Testis (tissue), 3 donors: ENCODE results near the gene MISP3. TPM values are rescaled to one million over a fixed set of nuclear protein-coding genes. Genes with fewer than 3 reads are reported as not detected.
A peak's percentile ranks its signal among the peaks of the same experiment; 100 is the strongest.
"Not testable (repeated sequence)": the region's sequence is repeated elsewhere in the genome, so short reads cannot be mapped to it uniquely, and the experiment has no call there.

ENCODE experiments used
- DNase-seq: peaks from one replicate; pipeline ENCODE4 v3.0.0-alpha.2; 2019
- H3K27ac ChIP-seq, 2 donors: fragments of 200-600 bp; sonication (generic); one replicate each; pipeline ENCODE4 v1.5.1; 2019
- H3K27me3 ChIP-seq: fragments of 200-600 bp; sonication (generic); one replicate; pipeline ENCODE4 v1.5.1; 2019
- H3K36me3 ChIP-seq: fragments of 200-600 bp; sonication (generic); one replicate; pipeline ENCODE4 v1.5.1; 2017; ENCODE audit warnings: low read depth; ENCODE audit errors: missing control alignments
- H3K4me1 ChIP-seq: fragments of 200-600 bp; sonication (generic); one replicate; pipeline ENCODE4 v1.5.1; 2019
- H3K4me3 ChIP-seq, 2 donors: fragments of 200-600 bp; sonication (generic); one replicate each; pipeline ENCODE4 v1.5.1; 2017 to 2019
- H3K9me3 ChIP-seq: fragments of 200-600 bp; sonication (generic); one replicate; pipeline ENCODE4 v1.5.1; 2017
- CTCF ChIP-seq, 3 experiments: fragments of 450-650 bp in 2 of 3; fragments of 200-600 bp in 1 of 3; sonication (generic) in 1 of 3; IDR thresholded peaks; one replicate each; pipeline ENCODE4 v1.5.1; 2016 to 2019; ENCODE audit warnings: antibody characterized with exemption in 3 of 3, mild to moderate bottlenecking in 2 of 3, moderate library complexity in 1 of 3
- POLR2A ChIP-seq: fragments of 450-650 bp; IDR thresholded peaks from one replicate; pipeline ENCODE4 v1.6.1; 2017; ENCODE audit warnings: antibody characterized with exemption, mild to moderate bottlenecking, moderate library complexity
- WGBS, 2 donors: methylation state at CpG; one replicate each; pipeline ENCODE4 v1.1.5; 2018; 5-methylcytosine and 5-hydroxymethylcytosine counted together
- intact Hi-C: fragments of 100-400 bp; cut with DNase I; formaldehyde crosslinking; loops from one replicate; pipeline ENCODE4 v1.15.1; 2023; ENCODE audit warnings: low total_unique reads
- polyA plus RNA-seq: library from polyadenylated mRNA; stranded (reverse); fragments of 350-450 nt; fragmentation: Illumina TruSeq; extraction: RNeasy Lipid Tissue Mini Kit (QIAGEN cat#74804); gene quantifications from one replicate; pipeline ENCODE4 v1.2.3, GENCODE V29; 2014; ENCODE audit warnings: low read depth, low replicate concordance; ENCODE audit not compliant: insufficient read depth
- total RNA-seq, 2 donors: library from RNA; depleted of rRNA; stranded (reverse); fragments of >200 nt; gene quantifications; one replicate each; pipeline ENCODE4 v1.2.3, GENCODE V29; 2016

Gene MISP3
- total and polyA plus RNA-seq, 3 donors from 2014 or later: 0.76 to 7.2 (median 4.2) TPM

- Histone ChIP-seq H3K36me3 (no peaks in the 10 kb centered on the region), H3K9me3 (no peaks in the 10 kb centered on the region), H3K27ac (no peak overlapping the region), H3K4me3 (no peak overlapping the region), H3K27me3 (no peaks in the 10 kb centered on the region), H3K4me1 (peaks cover 9% of the 10 kb centered on the region)
- 71 to 84% methylated on average over 7 of the region's 7 CpGs for WGBS, 2 donors
- intact Hi-C loops: no loop called here
- no peak for DNase-seq
- no peak for TF ChIP-seq POLR2A
- no peak for TF ChIP-seq CTCF (IDR thresholded peaks at IDR 0.05)
Observed at GRCh38 chr19:14035706-14036105, 36.9 kb upstream of the MISP3 start.

GRCh38 chr19:14039181-14039580 is 33.4 kb upstream of the MISP3 start:
- H3K4me1 ChIP-seq: peaks cover 4% of the 10 kb centered on the region
- 86 to 88% methylated on average over 7 of the region's 7 CpGs for WGBS, 2 donors

GRCh38 chr19:14042659-14043608 is 29.7 kb upstream of the MISP3 start:
- H3K36me3 ChIP-seq, H3K4me1 ChIP-seq, H3K4me3 ChIP-seq, H3K27me3 ChIP-seq, intact Hi-C loops, H3K9me3 ChIP-seq: not testable (repeated sequence)
- TF ChIP-seq CTCF (IDR thresholded peaks at IDR 0.05): peak; percentile 41 to 56 (median 55)
- 54 to 65% methylated on average over 19 of the region's 19 CpGs for WGBS, 2 donors
- DNase-seq: peak; percentile 68
- H3K27ac ChIP-seq: peak overlapping the region in 1 of 2 donors; percentile 41

More at GRCh38 chr19:14039181-14039580, 33.4 kb upstream of the MISP3 start:
- Histone ChIP-seq H3K36me3 (no peaks in the 10 kb centered on the region), H3K27me3 (no peaks in the 10 kb centered on the region), H3K4me3 (no peak overlapping the region), H3K27ac (no peak overlapping the region), H3K9me3 (no peaks in the 10 kb centered on the region)
- intact Hi-C loops: no loop called here
- TF ChIP-seq POLR2A: no peak
- no peak for TF ChIP-seq CTCF (IDR thresholded peaks at IDR 0.05)
- no peak for DNase-seq

- H3K27ac ChIP-seq, H3K36me3 ChIP-seq, H3K4me3 ChIP-seq, H3K9me3 ChIP-seq, H3K4me1 ChIP-seq, H3K27me3 ChIP-seq, intact Hi-C loops, DNase-seq: not testable (repeated sequence)
- 95 to 98% methylated on average over 10 of the region's 10 CpGs for WGBS, 2 donors
Observed at GRCh38 chr19:14047866-14048265, 24.7 kb upstream of the MISP3 start.

- H3K27ac ChIP-seq: no peak overlapping the region
- no peak for TF ChIP-seq POLR2A
- peak; percentile 36 to 80 (median 64) for TF ChIP-seq CTCF (IDR thresholded peaks at IDR 0.05)
- no peaks in the 10 kb centered on the region for H3K27me3 ChIP-seq
- no peaks in the 10 kb centered on the region for H3K4me1 ChIP-seq
- WGBS, 2 donors: 75 to 86% methylated on average over 8 of the region's 8 CpGs
- H3K9me3 ChIP-seq: no peaks in the 10 kb centered on the region
- H3K4me3 ChIP-seq: no peak overlapping the region
- DNase-seq: peak; percentile 73
- intact Hi-C loops: no loop called here
- H3K36me3 ChIP-seq: no peaks in the 10 kb centered on the region
Observed at GRCh38 chr19:14048443-14049153, 24.0 kb upstream of the MISP3 start.
